ENCODE measurements around the gene GTF2B.
"Not testable (repeated sequence)": the region's sequence is repeated elsewhere in the genome, so short reads cannot be mapped to it uniquely, and the experiment has no call there.

Gene GTF2B, protein sequence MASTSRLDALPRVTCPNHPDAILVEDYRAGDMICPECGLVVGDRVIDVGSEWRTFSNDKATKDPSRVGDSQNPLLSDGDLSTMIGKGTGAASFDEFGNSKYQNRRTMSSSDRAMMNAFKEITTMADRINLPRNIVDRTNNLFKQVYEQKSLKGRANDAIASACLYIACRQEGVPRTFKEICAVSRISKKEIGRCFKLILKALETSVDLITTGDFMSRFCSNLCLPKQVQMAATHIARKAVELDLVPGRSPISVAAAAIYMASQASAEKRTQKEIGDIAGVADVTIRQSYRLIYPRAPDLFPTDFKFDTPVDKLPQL

DNA sequence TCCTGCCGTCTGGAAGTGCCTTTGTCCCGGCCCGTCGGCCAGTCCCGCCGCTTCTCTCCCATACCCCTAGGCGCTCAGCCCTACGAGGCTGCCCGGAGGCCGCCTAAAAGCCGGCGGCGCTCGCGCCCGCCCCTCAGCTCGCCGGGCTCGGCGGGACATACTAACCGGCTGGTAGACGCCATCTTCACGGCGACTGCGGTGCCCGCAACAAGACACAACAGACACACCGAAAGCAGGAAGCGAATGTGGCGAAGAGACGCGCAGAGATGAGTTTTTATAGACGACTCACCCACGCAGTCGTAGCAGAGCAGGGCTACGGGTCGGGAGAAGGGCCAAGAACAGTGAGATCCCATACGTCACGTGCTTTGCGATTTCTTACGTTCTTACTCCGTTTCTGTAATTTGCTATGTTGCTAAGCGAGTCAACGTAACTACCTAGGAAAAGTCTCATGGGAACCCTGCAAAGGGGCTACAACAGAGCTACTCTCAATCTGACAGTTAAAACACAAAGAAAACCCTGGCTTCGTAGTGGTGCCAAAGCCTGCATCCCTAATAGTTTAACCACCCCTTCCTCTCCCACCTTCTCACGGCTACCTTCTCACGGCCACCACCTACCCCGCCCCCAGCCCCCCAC is at the start of gene GTF2B:
TSS of gene GTF2B (minus strand) at position 250 of the 633 bp plus-strand sequence. CDS start at position 182, 68 bp downstream.
- peaks cover 31% of the 10 kb centered on the region for H3K4me1 Mint-ChIP-seq
- peaks cover 14% of the 10 kb centered on the region for H3K36me3 Mint-ChIP-seq
- no peaks in the 10 kb centered on the region for H3K27me3 Mint-ChIP-seq
- peak within 1 kb of the TSS; percentile 91 for H3K27ac Mint-ChIP-seq
- H3K4me3 Mint-ChIP-seq, result peak within 1 kb of the TSS; percentile 92
- peak; percentile 95 for ATAC-seq
- H3K9me3 Mint-ChIP-seq, result no peaks in the 10 kb centered on the region

DNA sequence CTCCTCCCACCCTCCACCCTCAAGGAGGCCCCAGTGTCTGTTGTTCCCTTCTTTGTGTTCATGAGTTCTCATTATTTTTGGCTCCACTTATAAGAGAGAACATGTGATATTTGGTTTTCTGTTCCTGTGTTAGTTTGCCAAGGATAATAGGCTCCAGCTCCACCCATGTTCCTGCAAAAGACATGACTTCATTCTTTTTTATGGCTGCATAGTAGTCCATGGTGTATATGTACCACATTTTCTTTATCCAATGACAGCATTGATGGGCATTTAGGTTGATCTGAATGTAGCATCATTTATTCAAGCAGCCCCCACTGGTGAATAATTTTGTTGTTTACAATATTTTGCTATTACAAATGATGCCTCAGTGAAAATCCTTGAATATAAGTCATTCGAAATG is 47.2 kb upstream of the GTF2B start:
- H3K27me3 Mint-ChIP-seq, H3K4me1 Mint-ChIP-seq, H3K27ac Mint-ChIP-seq, H3K9me3 Mint-ChIP-seq, H3K4me3 Mint-ChIP-seq, ATAC-seq: not testable (repeated sequence)
- peaks cover 77% of the 10 kb centered on the region for H3K36me3 Mint-ChIP-seq

DNA sequence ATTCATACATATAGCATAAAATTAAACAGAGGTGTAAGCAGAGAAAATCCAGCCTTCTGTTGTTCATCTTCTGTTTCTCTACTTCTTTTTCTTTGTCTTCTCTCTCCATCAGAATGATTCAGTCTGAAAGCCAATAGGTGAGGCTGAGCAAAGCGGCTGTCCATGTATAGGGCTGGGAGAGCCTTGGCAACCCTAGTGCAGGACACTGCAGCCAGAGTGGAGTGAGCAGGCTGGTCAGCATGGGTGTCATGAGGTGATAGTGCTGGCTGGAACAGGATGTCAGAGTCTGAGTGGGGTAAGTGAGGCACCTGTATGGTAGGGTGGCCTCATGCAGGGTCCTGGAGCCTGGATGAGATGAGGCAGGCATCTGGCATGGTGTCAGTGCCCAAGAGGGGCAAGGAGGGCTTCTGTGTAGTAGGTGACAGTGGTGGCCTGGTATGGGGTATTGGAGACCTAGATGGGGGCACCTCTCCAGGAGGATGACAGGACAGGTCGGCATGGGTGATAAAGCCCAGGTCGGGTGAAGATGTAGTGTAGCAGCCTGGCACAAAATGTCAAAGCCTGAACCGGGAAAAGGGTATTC is 45.5 kb upstream of the GTF2B start:
- H3K4me1 Mint-ChIP-seq, result peaks cover 7% of the 10 kb centered on the region
- ATAC-seq, result peak; percentile 36
- no peaks in the 10 kb centered on the region for H3K27me3 Mint-ChIP-seq
- H3K4me3 Mint-ChIP-seq, result no peak overlapping the region
- peaks cover 75% of the 10 kb centered on the region for H3K36me3 Mint-ChIP-seq
- H3K9me3 Mint-ChIP-seq, result peaks cover 3% of the 10 kb centered on the region
- no peak overlapping the region for H3K27ac Mint-ChIP-seq

DNA sequence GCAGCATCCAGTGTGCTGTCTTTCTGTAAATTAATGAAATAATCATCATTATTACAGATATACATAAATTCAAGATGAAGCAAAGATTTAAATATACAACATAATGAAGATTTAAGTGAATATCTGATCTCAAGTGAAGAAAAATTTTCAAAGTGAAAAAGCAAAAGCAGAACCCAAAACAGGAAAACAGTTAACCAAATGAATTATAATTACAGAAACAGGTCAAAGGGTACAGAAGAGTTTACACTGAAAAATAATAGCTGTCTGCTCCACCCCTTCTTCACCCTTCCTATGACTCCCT is 44.8 kb upstream of the GTF2B start:
- Mint-ChIP-seq H3K27ac (no peak overlapping the region), H3K36me3 (peaks cover 75% of the 10 kb centered on the region), H3K27me3 (no peaks in the 10 kb centered on the region), H3K9me3 (peaks cover 3% of the 10 kb centered on the region), H3K4me3 (no peak overlapping the region), H3K4me1 (peaks cover 7% of the 10 kb centered on the region)
- ATAC-seq, result no peak

DNA sequence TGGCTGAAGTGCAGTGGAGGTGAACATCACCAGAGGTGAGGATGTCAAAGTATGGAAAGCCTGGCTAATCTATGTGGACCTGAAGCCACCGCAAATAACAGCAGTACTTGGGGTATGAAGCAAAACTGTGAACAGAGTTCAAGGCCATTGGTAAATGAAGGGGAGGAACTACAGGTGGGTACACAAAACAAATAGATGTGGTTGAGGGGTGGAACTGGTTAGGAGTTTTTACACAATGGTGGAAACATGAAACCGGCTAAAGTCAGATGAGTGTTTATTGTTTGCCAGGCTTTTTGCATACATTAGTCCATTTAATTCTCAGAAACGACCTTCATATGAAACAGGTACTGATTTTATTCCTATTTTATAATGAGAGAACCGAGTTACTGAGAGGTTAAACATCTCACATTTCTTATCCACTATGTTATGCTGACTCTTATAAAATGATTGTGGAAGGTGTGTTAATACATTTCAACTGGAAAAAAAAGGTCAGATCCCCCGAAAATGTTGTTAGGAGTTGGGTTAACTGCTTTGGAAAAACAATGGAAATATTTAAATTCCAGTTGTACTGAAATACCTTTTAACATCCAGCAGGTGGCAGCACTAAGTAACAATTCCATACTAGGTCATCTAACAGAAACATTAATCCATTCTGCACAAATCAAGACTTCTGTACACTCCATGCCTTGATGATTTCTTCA is 44.3 kb upstream of the GTF2B start:
- H3K27ac Mint-ChIP-seq, result no peak overlapping the region
- H3K4me3 Mint-ChIP-seq, result no peak overlapping the region
- H3K27me3 Mint-ChIP-seq, result no peaks in the 10 kb centered on the region
- H3K9me3 Mint-ChIP-seq, result peaks cover 3% of the 10 kb centered on the region
- peaks cover 7% of the 10 kb centered on the region for H3K4me1 Mint-ChIP-seq
- ATAC-seq, result no peak
- H3K36me3 Mint-ChIP-seq, result peaks cover 76% of the 10 kb centered on the region

DNA sequence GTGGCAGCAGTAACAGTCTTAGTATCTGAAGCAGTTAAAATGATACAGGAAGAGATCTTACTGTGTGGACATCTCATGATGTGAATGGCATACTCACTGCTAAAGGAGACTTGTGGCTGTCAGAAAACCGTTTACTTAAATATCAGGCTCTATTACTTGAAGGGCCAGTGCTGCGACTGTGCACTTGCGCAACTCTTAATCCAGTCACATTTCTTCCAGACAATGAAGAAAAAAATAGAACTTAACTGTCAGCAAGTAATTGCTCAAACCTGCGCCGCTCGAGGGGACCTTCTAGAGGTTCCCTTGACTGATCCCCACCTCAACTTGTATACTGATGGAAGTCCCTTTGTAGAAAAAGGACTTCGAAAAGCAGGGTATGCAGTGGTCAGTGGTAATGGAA is 38.8 kb upstream of the GTF2B start:
- not testable (repeated sequence) for H3K4me3 Mint-ChIP-seq, H3K9me3 Mint-ChIP-seq, H3K27me3 Mint-ChIP-seq, H3K4me1 Mint-ChIP-seq, ATAC-seq, H3K27ac Mint-ChIP-seq
- H3K36me3 Mint-ChIP-seq, result peaks cover 86% of the 10 kb centered on the region

DNA sequence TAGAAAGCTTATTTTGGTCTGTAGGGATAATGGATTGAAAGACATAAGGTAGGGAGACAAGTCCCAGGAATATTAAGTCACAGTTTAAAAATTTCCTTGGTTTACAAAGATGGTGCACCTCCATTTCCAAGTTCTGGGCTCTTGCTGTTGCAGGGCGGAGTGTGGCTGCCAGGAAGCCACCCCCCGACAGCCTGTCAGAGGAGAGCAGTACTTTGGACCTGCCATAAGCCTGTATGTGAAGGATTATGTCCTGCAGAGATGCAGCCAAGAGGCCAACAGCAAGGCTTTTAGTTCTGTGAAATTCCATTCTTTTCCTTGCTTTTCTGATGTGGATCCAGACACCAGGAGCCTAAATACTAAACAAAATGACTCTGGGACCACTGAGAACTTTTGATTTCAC is 31.9 kb upstream of the GTF2B start:
- Mint-ChIP-seq H3K9me3 (peaks cover 10% of the 10 kb centered on the region), H3K4me3 (no peak overlapping the region)

DNA sequence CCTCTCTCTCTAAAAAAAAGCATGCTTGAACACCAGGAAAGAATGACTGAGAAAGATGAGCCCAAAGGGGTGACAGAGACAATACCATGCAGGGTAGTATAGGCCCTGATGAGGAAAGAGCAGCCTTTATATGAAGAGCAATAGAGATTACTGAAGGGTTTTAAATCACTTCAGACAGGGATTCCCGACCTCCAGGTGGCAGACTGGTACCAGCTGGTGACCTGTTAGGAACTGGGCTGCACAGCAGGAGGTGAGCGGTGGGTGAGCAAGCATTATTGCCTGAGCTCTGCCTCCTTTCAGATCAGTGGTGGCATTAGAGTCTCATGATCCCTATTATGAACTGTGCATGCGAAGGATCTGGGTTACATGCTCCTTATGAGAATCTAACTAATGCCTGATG is 30.8 kb upstream of the GTF2B start:
- Mint-ChIP-seq H3K27me3 (no peaks in the 10 kb centered on the region), H3K36me3 (peaks cover 99% of the 10 kb centered on the region), H3K9me3 (peaks cover 12% of the 10 kb centered on the region), H3K4me1 (no peaks in the 10 kb centered on the region), H3K4me3 (no peak overlapping the region), H3K27ac (no peak overlapping the region)
- no peak for ATAC-seq

More for the DNA sequence above, 31.9 kb upstream of the GTF2B start:
- Mint-ChIP-seq H3K4me1 (no peaks in the 10 kb centered on the region), H3K27me3 (no peaks in the 10 kb centered on the region), H3K27ac (no peak overlapping the region), H3K36me3 (peaks cover 99% of the 10 kb centered on the region)
- no peak for ATAC-seq

DNA sequence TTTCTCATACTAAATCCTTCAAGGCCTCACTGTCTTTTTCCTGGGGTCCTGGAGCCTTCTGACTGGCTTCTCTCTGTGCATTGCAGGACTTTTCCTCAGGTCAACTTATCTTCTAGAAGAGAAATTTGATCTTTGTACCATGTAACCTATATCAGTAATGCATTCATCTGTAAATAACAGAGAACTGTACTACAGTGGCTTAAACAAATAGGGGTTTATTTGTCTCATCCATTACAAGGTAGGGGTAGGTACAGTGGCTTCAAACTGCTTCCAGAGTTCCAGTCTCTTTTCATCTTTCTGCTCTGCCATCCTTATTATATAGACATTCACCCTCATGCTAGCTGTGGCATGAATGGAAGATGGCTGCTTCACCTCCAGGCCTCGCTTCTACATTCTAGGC is 29.5 kb upstream of the GTF2B start:
- no peak overlapping the region for H3K4me3 Mint-ChIP-seq
- H3K36me3 Mint-ChIP-seq, result peaks cover 95% of the 10 kb centered on the region
- H3K27ac Mint-ChIP-seq, result no peak overlapping the region
- no peaks in the 10 kb centered on the region for H3K4me1 Mint-ChIP-seq
- H3K9me3 Mint-ChIP-seq, result peaks cover 18% of the 10 kb centered on the region
- no peaks in the 10 kb centered on the region for H3K27me3 Mint-ChIP-seq
- no peak for ATAC-seq

DNA sequence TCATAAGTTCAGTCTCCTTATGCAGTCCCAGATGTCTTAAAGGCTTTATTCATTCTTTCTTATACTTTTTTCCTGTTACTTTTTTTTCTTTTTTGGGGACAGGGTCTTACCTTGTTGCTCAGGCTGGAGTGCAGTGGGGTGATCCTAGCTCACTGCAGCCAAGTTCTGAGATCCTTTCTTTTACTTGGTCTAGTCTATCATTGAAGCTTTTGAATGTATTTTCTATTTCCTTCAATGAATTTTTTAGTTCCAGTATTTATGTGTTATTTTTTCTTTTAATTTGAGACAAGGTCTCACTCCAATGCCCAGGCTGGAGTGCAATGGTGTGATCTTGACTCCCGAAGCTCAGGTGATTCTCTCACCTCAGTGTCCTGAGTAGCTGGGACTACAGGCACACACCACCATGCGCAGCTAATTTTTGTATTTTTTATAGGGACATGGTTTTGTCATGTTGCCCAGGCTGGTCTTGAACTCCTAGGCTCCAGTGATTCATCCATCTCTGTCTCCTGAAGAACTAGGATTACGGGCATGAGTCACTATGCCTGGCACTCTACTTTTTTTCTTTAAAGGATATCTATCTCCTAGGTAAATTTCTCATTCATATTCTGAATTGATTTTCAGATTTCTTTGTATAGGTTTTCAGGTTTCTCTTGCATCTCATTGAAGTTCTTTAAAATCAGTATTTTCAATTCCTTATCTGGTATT is 26.1 kb upstream of the GTF2B start:
- no peak overlapping the region for H3K4me3 Mint-ChIP-seq
- no peaks in the 10 kb centered on the region for H3K27me3 Mint-ChIP-seq
- H3K27ac Mint-ChIP-seq, result no peak overlapping the region
- peaks cover 18% of the 10 kb centered on the region for H3K9me3 Mint-ChIP-seq
- no peaks in the 10 kb centered on the region for H3K4me1 Mint-ChIP-seq
- peaks cover 61% of the 10 kb centered on the region for H3K36me3 Mint-ChIP-seq
- no peak for ATAC-seq

DNA sequence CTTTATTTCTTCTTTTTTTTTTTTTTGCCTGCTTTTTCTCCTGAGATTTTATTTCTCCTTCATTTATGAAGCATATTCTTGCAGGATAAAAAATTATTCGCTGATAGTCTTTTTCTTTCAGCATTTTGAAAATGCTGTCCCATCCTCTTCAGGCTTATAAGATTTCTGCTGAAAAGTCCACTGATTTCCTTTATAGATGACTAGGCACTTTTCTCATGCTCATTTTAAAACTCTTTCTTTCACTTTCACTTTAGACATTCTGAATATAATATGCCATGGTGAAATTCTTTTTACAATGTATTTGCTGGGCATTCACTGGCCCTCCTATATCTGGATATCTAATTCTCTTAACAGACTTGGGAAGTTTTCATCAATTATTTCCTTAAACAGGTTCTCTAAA is 25.5 kb upstream of the GTF2B start:
- ATAC-seq, result no peak
- H3K27me3 Mint-ChIP-seq, result no peaks in the 10 kb centered on the region
- peaks cover 56% of the 10 kb centered on the region for H3K36me3 Mint-ChIP-seq
- H3K9me3 Mint-ChIP-seq, result peaks cover 18% of the 10 kb centered on the region
- H3K4me1 Mint-ChIP-seq, result no peaks in the 10 kb centered on the region
- no peak overlapping the region for H3K4me3 Mint-ChIP-seq
- no peak overlapping the region for H3K27ac Mint-ChIP-seq

DNA sequence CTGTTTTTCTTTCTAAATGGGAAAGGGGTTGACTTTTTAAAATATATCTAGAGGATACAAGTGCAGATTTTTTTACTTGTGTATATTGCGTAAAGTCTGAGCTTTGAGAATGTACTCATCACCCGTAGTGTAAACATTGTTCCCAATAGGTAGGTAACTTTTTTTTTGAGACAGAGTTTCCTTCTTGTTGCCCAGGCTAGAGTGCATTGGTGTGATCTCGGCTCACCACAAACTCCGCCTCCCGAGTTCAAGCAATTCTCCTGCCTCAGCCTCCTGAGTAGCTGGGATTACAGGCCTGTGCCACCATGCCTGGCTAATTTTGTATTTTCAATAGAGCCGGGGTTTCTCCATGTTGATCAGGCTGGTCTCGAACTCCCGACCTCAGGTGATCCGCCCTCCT is 20.4 kb upstream of the GTF2B start:
- ATAC-seq, H3K27ac Mint-ChIP-seq, H3K36me3 Mint-ChIP-seq, H3K4me1 Mint-ChIP-seq, H3K4me3 Mint-ChIP-seq, H3K27me3 Mint-ChIP-seq: not testable (repeated sequence)
- H3K9me3 Mint-ChIP-seq, result peaks cover 12% of the 10 kb centered on the region

DNA sequence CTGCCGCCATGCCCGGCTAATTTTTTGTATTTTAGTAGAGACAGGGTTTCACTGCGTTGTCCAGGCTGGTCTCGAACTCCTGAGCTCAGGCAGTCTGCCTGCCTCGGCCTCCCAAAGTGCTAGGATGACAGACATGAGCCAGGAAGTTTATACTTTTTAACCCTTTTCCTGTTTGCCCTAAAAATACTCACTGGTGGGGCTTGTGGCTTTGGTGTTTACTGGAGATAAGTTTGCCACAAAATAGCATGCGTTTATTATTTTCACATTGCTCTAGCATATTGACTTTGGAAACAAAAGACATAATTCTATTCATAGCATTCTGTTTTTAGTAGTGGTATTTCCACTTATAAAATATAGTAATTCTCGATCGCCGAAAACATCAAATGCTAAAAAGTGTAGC is 19.8 kb upstream of the GTF2B start:
- no peaks in the 10 kb centered on the region for H3K4me1 Mint-ChIP-seq
- H3K4me3 Mint-ChIP-seq, result no peak overlapping the region
- H3K27ac Mint-ChIP-seq, result no peak overlapping the region
- H3K9me3 Mint-ChIP-seq, result peaks cover 8% of the 10 kb centered on the region
- no peaks in the 10 kb centered on the region for H3K36me3 Mint-ChIP-seq
- no peak for ATAC-seq
- no peaks in the 10 kb centered on the region for H3K27me3 Mint-ChIP-seq

DNA sequence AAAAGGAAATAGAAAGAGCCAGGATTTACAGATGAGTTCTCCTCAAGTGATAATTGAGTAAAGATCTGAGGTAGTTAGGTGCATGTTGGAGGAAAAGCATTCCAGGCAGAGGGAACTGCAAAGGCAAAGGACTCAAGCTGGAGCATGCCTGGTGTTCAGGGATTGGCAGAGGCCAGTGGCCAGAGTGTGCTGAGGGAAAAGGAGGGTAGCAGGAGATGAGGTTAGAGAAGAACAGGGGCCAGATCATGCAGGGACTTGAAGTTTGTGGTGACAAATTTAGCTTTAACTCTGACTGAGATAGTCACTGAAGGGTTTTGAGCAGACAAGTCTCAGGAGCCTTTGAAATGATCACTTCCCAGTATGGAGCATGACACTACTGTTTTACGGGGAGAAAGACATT is 19.0 kb upstream of the GTF2B start:
- ATAC-seq, result no peak
- H3K36me3 Mint-ChIP-seq, result no peaks in the 10 kb centered on the region
- no peaks in the 10 kb centered on the region for H3K27me3 Mint-ChIP-seq
- no peak overlapping the region for H3K27ac Mint-ChIP-seq
- H3K9me3 Mint-ChIP-seq, result peaks cover 6% of the 10 kb centered on the region
- H3K4me1 Mint-ChIP-seq, result no peaks in the 10 kb centered on the region
- no peak overlapping the region for H3K4me3 Mint-ChIP-seq

DNA sequence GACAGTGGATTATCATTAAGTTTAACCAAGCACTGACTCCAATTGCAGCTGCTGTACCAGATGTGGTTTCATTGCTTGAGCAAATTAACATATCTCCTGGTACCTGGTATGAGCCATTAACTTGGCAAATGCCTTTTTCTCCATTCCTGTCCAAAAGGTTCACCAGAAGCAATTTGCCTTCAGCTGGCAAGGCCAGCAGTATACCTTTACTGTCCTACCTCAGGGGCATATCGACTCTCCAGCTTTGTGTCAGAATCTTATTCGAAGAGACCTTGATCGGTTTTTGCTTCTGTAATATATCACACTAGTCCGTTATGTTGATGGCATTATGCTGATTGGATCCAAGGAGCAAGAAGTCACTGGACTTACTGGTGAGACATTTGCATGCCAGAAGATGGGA is 9.5 kb upstream of the GTF2B start:
- Mint-ChIP-seq H3K9me3 (no peaks in the 10 kb centered on the region), H3K4me1 (no peaks in the 10 kb centered on the region), H3K27ac (no peak overlapping the region), H3K4me3 (no peak overlapping the region), H3K36me3 (no peaks in the 10 kb centered on the region), H3K27me3 (no peaks in the 10 kb centered on the region)
- no peak for ATAC-seq
